Cardiac fibroblast (primary cell): ENCODE data around the gene PDE4D.

Experiments
- DNase-seq, 2 donors: peaks; one replicate each; pipeline versions ENCODE4 v3.0.0 to v3.0.0-alpha.2; 2010; ENCODE audit warnings: low read depth in 2 of 2
- H3K4me3 ChIP-seq, 2 donors: replicated peaks in 1 of 2; 1 replicate in 1 of 2; 2 replicates in 1 of 2; pipeline ENCODE4 v1.5.1; 2011; ENCODE audit warnings: low read depth in 2 of 2, low read length in 2 of 2, mild to moderate bottlenecking in 2 of 2, moderate library complexity in 1 of 2
- TF ChIP-seq, protein P1 (sequence below): IDR thresholded peaks from one replicate; pipeline ENCODE4 v1.5.1; 2011; ENCODE audit warnings: low read depth, mild to moderate bottlenecking, low read length, inconsistent platforms

The PDE4D gene

DNA sequence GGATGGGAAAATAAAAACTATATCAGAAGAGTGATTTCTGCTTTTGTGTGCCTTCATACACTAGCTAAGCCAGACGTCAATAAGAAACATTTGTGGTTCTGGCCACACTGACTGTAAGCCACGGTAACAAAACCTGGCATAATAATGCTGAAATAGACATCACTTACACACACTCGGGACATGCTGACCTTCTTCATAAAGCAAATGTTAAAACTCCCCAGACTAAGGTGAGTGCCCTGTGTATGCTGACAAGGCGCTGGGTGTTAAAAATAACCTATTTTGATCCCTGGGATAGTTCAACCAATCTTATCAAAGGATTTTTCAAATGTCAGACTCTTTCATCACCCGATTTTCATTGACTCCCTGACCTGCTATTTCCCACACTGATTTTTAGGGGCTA, 973.7 kb downstream of the PDE4D start:
- H3K4me3 ChIP-seq = no peak overlapping the region
- TF ChIP-seq, protein P1, sequence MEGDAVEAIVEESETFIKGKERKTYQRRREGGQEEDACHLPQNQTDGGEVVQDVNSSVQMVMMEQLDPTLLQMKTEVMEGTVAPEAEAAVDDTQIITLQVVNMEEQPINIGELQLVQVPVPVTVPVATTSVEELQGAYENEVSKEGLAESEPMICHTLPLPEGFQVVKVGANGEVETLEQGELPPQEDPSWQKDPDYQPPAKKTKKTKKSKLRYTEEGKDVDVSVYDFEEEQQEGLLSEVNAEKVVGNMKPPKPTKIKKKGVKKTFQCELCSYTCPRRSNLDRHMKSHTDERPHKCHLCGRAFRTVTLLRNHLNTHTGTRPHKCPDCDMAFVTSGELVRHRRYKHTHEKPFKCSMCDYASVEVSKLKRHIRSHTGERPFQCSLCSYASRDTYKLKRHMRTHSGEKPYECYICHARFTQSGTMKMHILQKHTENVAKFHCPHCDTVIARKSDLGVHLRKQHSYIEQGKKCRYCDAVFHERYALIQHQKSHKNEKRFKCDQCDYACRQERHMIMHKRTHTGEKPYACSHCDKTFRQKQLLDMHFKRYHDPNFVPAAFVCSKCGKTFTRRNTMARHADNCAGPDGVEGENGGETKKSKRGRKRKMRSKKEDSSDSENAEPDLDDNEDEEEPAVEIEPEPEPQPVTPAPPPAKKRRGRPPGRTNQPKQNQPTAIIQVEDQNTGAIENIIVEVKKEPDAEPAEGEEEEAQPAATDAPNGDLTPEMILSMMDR = no peak
- no peak for DNase-seq
